Stimulated activated CD8-positive, alpha-beta memory T cell treated with anti-CD3 and anti-CD28 coated beads, Interleukin-7, amount 100 ng/mL, for 24 hours (primary cell): Measurements from ENCODE around the gene YIPF6.
"Not testable (repeated sequence)": the region's sequence is repeated elsewhere in the genome, so short reads cannot be mapped to it uniquely, and the experiment has no call there.

Source experiments
- DNase-seq: peaks from one replicate; pipeline ENCODE4 v3.0.0-alpha.2; 2020; ENCODE audit warnings: low read depth

Gene YIPF6

GRCh38 chrX:68498508-68499379, at the start of gene YIPF6:
Gene YIPF6, plus strand, starts transcription at chrX:68499051. Its CDS starts 16 bp downstream, at chrX:68499067.
- peak; percentile 33 for DNase-seq

- no peak for DNase-seq
Observed at GRCh38 chrX:68451720-68452119, 47.1 kb upstream of the YIPF6 start.

GRCh38 chrX:68454476-68455150, 44.2 kb upstream of the YIPF6 start:
- no peak for DNase-seq

GRCh38 chrX:68455151-68455510, 43.7 kb upstream of the YIPF6 start:
- DNase-seq: no peak

- DNase-seq: no peak
Observed at GRCh38 chrX:68461093-68461492, 37.8 kb upstream of the YIPF6 start.

- no peak for DNase-seq
Observed at GRCh38 chrX:68461576-68461975, 37.3 kb upstream of the YIPF6 start.

- DNase-seq: no peak
Observed at GRCh38 chrX:68462197-68462596, 36.7 kb upstream of the YIPF6 start.

GRCh38 chrX:68462653-68463052, 36.2 kb upstream of the YIPF6 start:
- no peak for DNase-seq

GRCh38 chrX:68463880-68464279, 35.0 kb upstream of the YIPF6 start:
- DNase-seq: no peak

- no peak for DNase-seq
Observed at GRCh38 chrX:68464796-68465195, 34.1 kb upstream of the YIPF6 start.

- no peak for DNase-seq
Observed at GRCh38 chrX:68480969-68481368, 17.9 kb upstream of the YIPF6 start.

- not testable (repeated sequence) for DNase-seq
Observed at GRCh38 chrX:68486198-68486597, 12.7 kb upstream of the YIPF6 start.

- DNase-seq: no peak
Observed at GRCh38 chrX:68487254-68487653, 11.6 kb upstream of the YIPF6 start.

- DNase-seq: no peak
Observed at GRCh38 chrX:68487924-68488323, 10.9 kb upstream of the YIPF6 start.

GRCh38 chrX:68488657-68489056, 10.2 kb upstream of the YIPF6 start:
- no peak for DNase-seq

- DNase-seq: no peak
Observed at GRCh38 chrX:68490644-68491043, 8.2 kb upstream of the YIPF6 start.

GRCh38 chrX:68492583-68492982, 6.3 kb upstream of the YIPF6 start:
- no peak for DNase-seq

- DNase-seq: not testable (repeated sequence)
Observed at GRCh38 chrX:68493776-68494175, 5.1 kb upstream of the YIPF6 start.

GRCh38 chrX:68498044-68498507, 775 bp upstream of the YIPF6 start:
- DNase-seq: no peak

- no peak for DNase-seq
Observed at GRCh38 chrX:68499543-68500504, 973 bp downstream of the YIPF6 start.

- DNase-seq: no peak
Observed at GRCh38 chrX:68503836-68504636, 5.2 kb downstream of the YIPF6 start.
